Stimulated activated CD4-positive, alpha-beta T cell treated with anti-CD3 and anti-CD28 coated beads, Interleukin-1b, Interleukin-23, amount 100 ng/mL, for 48 hours (primary cell): ENCODE measurements around the gene NUTM2F.
"Not testable (repeated sequence)": the region's sequence is repeated elsewhere in the genome, so short reads cannot be mapped to it uniquely, and the experiment has no call there.

Source experiments
- DNase-seq: peaks from one replicate; pipeline ENCODE4 v3.0.0-alpha.2; 2020

The NUTM2F gene

DNA sequence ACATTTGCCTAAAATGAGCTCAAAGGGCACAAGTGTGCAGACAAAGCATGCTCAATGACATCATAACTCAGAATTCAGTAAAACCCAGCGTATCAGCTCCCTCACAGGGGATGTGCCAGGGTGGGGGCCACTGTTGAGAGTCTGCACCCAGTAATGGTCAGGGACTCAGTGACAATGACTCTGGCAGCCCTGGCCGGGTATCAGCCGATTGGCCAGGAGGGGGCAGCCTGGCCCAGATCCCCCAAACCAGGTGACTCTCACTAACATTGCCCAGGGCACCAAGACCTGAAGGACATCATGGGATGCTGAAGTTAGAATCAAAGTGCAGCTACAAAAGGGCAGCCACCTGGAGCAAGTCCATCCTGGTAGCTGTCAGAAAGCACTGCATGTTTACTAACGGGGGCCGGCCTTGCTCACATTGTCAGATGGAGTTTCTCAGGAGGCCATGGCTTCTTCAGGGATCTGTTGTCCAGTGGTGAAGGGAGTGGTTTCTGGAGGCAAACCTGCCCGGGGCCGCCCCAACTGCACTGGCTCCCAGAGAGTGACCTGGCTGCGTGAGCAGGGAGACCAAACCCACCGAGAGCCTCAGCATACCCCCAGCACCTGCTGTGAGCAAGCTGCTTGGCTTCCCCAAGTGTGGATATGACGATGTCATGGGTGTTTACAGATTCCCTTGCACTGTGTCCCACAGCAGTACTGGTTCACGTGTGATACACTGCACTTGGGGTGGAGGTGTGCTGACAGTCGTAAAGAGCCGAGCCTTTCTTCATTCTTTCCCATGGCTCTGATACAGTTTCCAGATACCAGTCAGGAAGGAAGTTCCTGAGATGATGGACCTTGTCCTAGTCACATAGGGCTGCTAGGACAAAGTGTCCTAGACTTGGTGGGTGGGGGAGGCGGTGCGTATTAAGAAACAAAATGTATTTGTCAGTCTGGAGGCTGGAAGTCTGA, 13.1 kb downstream of the NUTM2F start:
- not testable (repeated sequence) for DNase-seq

- DNase-seq = no peak
These were observed 25.1 kb downstream of the NUTM2F start for GRCh38 chr9:94303321-94303720.

DNA sequence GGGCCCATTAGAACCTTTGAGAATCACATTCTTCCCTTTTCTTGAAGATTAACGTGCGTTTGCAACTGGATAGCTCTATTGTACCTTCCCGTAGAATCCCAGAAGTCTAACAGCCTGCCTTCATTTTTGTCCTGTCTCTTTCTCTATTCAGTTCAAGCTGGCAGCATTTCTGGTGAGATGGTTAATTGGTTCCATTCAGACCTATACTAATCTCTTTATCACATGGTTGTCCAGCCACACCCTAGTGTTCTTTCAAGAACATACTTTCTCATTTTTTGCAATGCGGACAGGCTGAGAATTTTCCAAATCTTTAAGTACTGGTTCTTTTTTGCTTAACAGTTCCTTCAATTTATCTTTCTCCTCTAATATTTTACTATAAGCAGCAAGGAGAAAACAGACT, 26.0 kb downstream of the NUTM2F start:
- no peak for DNase-seq

GRCh38 chr9:94301583-94301982, 26.9 kb downstream of the NUTM2F start:
- no peak for DNase-seq

DNA sequence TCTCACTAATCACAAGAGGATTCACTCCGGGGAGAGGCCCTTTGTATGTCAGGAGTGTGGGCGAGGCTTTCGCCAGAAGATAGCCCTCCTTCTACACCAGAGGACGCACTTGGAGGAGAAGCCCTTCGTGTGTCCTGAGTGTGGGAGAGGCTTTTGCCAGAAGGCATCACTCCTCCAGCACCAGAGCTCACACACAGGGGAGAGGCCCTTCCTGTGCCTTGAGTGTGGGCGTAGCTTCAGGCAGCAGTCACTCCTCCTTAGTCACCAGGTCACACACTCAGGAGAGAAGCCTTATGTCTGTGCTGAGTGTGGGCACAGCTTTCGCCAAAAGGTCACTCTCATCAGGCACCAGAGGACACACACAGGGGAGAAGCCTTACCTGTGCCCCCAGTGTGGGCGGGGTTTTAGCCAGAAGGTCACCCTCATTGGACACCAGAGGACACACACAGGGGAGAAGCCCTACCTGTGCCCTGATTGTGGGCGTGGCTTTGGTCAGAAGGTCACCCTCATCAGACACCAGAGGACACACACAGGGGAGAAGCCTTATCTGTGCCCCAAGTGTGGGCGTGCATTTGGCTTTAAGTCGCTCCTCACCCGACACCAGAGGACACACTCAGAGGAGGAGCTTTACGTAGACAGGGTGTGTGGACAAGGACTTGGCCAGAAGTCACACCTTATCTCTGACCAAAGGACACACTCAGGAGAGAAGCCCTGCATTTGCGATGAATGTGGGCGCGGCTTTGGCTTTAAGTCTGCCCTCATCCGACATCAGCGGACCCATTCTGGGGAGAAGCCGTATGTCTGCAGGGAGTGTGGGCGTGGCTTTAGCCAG, 27.8 kb downstream of the NUTM2F start:
- no peak for DNase-seq

DNA sequence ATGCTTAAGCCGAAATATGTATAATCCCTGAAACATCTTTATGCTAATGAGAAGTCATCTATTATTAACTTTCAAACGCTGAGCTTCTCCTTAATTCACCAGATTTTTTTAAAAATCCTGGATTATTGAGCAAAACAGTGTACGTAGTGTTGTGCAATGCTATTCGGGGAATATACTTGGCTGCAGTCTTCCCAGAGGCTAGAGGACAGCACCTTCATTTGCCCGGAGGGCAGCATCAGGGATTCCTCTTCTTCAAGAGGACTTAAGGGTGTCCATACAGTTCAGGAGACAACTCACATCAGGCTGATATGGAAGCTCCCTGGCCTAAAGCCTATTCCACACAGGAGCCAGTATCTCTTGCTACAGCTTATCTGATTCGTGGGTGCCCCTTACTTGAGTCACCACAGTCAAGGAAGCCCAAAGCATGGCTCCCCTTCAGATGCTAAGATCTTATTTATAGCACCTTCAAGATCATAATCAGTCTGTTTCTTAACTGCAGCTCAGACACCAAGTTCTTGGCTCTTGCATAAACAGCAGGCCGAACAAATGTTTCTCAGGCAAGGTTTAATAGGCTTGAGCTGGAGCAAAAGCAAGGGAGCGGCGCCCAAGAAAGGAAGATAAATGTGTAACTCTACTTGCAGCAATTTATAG, 29.4 kb downstream of the NUTM2F start:
- DNase-seq = no peak

- DNase-seq = no peak
These were observed 38.8 kb downstream of the NUTM2F start for GRCh38 chr9:94289691-94290090.

DNA sequence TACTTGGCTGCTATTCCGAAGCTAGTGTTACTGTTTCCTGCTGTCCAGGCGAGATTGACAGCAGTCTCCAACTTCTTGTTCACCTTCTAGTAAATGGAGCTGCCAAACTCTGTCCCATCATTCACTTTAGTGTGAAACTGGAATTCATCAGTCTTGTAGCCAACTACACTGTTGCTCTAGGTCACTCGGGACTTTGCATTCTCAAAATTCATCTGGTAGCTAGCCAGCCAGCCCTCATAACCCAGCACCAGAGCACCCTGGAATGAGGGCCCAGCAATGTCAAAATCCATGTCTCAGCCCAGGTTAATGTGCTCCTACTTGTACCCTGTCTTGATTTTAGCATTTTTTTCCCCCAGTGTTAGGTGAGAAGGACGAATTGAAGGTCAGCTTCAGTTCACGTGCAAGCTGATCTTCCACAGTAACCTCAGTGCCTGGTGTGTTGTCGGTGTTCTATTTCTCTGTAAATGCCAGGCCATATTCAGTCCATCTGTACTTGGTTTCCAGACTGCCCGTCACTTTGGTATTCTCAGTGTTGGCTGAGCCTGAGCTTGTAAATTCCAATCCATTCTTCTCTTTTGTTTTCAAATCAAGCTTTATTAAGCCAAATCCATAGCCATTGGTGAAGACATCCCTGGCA, 40.4 kb downstream of the NUTM2F start:
- no peak for DNase-seq

DNA sequence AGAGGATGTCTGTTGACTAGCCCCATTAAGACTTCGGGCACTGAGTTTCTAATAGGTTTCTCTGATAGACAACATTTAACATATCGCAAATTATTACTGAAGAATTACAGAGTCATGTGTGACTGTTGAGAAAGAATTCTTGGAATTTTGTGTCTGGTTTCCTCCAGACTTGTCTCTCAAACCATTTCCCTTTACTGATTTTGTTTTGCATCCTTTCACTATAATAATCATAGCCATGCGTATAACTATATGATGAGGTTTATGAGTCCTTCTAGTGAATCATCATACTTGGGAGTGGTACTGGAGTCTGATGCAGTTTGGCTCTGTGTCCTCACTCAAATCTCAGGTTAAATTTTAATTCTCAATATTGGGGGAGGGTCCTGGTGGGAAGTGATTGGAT, 42.3 kb downstream of the NUTM2F start:
- no peak for DNase-seq

GRCh38 chr9:94281101-94281500, 47.3 kb downstream of the NUTM2F start:
- DNase-seq = no peak

- DNase-seq = no peak
These were observed 47.9 kb downstream of the NUTM2F start for GRCh38 chr9:94280409-94280989.

DNA sequence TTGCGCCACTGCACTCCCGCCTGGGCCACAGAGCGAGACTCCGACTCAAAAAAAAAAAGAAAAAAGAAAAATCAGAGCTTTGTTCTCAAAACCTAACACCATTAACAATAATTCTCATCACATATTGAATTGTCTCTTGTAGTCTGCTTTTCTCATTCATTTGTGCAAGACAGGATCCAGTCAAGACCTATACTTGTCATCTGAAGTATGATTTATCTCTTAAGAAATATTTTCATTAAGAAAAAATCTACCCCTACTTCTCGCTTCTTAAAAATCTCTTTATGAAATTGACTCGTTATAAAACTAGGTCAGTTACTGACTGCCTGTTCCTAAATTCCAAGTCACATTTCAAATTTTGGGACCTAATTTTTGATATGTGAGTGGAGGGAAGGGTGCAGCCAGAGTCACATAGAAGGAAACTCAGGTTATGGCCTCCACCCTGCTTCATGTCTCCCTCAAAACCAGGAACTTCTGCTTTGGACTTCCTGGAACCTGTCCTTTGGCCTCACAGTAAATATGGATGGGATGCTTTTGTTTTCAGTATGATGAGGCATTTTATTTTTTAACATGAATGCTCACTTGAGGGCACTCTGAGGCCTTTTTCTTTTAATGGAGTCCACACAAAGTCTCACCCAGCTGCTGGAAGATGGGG, 50.4 kb downstream of the NUTM2F start:
- DNase-seq = no peak

GRCh38 chr9:94277029-94277428, 51.4 kb downstream of the NUTM2F start:
- DNase-seq = not testable (repeated sequence)

GRCh38 chr9:94270009-94270408, 58.4 kb downstream of the NUTM2F start:
- no peak for DNase-seq

DNA sequence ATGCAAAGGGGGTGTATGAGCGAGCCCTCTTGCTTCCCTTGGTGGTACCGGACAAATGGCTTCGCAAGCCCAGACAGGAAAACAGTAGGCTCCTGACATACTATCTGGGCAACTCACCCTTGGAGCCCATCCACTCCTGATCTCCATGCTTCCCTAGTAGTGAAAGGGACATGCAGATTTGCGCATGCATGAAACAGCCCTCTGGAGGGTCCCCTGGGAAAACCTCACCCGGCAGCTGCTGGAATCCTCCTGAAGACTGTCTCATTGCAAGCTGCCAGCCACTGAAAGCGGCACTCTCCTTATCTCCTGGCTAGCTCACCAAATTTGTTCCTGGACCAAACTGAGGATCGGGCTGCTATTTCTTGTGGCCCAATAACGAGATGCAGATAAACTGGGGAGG, 59.2 kb downstream of the NUTM2F start:
- DNase-seq = no peak
